HG03342 (cell line): Measurements from ENCODE around the gene PEX5L.

ENCODE experiments used
- ATAC-seq: cut with Tn5 transposase; IDR thresholded peaks from one replicate; pipeline ENCODE4 v1.9.1; 2021; ENCODE audit warnings: mild to moderate bottlenecking, moderate library complexity; ENCODE audit not compliant: unreplicated experiment

The PEX5L gene

GRCh38 chr3:179958143-179958542 lies 78.6 kb downstream of the PEX5L start:
- ATAC-seq: no peak

- no peak for ATAC-seq
Measured at GRCh38 chr3:179957264-179957845, 79.4 kb downstream of the PEX5L start.

GRCh38 chr3:179956416-179956830 lies 80.3 kb downstream of the PEX5L start:
- peak; percentile 92 for ATAC-seq

GRCh38 chr3:179955809-179956208 lies 80.9 kb downstream of the PEX5L start:
- ATAC-seq: no peak

- ATAC-seq: no peak
Measured at GRCh38 chr3:179955286-179955685, 81.5 kb downstream of the PEX5L start.

GRCh38 chr3:179953993-179954870 lies 82.5 kb downstream of the PEX5L start:
- ATAC-seq: no peak

- no peak for ATAC-seq
Measured at GRCh38 chr3:179950840-179951239, 85.9 kb downstream of the PEX5L start.

GRCh38 chr3:179949869-179950268 lies 86.9 kb downstream of the PEX5L start:
- peak; percentile 6 for ATAC-seq

GRCh38 chr3:179949412-179949811 lies 87.3 kb downstream of the PEX5L start:
- peak; percentile 88 for ATAC-seq

- ATAC-seq: no peak
Measured at GRCh38 chr3:179948740-179949139, 88.0 kb downstream of the PEX5L start.

GRCh38 chr3:179945569-179945968 lies 91.2 kb downstream of the PEX5L start:
- no peak for ATAC-seq

GRCh38 chr3:179943117-179943880 lies 93.4 kb downstream of the PEX5L start:
- ATAC-seq: no peak

- ATAC-seq: peak; percentile 9
Measured at GRCh38 chr3:179942553-179943075, 94.1 kb downstream of the PEX5L start.

- ATAC-seq: no peak
Measured at GRCh38 chr3:179935710-179936109, 101.0 kb downstream of the PEX5L start.

- ATAC-seq: no peak
Measured at GRCh38 chr3:179933914-179934313, 102.8 kb downstream of the PEX5L start.

- no peak for ATAC-seq
Measured at GRCh38 chr3:179933080-179933479, 103.7 kb downstream of the PEX5L start.

- no peak for ATAC-seq
Measured at GRCh38 chr3:179932674-179933073, 104.1 kb downstream of the PEX5L start.

- ATAC-seq: peak; percentile 71
Measured at GRCh38 chr3:179929091-179929529, 107.6 kb downstream of the PEX5L start.

GRCh38 chr3:179927191-179927590 lies 109.5 kb downstream of the PEX5L start:
- ATAC-seq: no peak

- ATAC-seq: no peak
Measured at GRCh38 chr3:179921951-179922350, 114.8 kb downstream of the PEX5L start.

- ATAC-seq: peak; percentile 99
Measured at GRCh38 chr3:179921500-179921899, 115.2 kb downstream of the PEX5L start.
